ENCODE measurements around the gene SMYD2. TPM values are rescaled to one million over a fixed set of nuclear protein-coding genes. Genes with fewer than 3 reads are reported as not detected.

The SMYD2 gene
- polyA plus RNA-seq, 5 donors = 61.1 to 82.7 (median 68.8) TPM

DNA sequence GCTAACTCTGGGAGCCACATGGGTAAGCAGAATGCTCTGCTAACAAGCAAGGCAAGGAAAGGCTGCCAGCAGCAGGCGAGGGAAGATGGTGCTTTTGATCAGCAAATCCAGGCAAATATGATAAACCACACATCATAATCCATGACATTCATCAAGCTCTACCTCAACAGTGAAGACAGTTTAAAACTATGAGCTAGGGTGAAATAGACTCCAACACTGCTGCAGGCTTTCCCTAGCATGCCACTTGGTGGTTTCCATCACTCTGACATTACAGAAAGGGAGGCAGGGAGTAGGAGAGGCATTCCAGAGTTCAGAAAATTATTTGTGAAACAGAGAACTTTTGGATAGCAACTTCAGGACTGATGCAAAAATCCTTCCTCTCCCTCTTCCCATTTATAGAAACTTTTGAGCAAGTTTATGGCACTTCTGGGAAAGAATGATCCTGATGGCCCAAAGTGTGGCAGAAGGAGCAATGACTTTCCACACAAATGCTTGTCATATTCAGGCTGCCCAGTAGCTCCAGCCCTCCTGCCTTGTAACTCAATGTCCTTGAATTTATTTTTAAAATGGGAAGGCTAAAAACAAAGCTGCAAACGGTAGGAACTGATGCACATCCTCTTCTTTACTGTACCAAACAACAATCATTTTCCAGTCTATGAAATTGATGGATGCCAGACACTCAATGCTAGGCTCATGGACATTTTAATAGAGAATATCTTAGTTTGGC lies 70.8 kb downstream of the SMYD2 start:
- no peak for DNase-seq

DNA sequence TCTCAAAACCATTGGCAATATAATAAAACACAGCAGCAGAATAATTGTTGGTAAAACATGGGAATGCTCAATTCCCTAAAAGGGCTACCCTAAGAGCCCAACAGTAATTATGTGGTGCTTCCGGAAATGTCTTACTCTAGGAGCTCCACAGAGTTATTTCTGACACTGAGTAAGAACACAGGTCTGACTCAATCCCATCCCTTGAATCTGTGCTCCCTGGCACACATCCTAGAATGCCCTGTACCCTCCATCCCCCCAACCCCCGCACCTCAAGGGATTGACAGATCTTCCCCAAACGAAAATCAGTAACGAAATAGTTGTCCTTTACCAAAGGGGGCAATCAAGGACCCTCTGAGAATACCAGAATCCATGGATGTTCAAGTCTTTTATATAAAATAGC lies 71.9 kb downstream of the SMYD2 start:
- DNase-seq = no peak

DNA sequence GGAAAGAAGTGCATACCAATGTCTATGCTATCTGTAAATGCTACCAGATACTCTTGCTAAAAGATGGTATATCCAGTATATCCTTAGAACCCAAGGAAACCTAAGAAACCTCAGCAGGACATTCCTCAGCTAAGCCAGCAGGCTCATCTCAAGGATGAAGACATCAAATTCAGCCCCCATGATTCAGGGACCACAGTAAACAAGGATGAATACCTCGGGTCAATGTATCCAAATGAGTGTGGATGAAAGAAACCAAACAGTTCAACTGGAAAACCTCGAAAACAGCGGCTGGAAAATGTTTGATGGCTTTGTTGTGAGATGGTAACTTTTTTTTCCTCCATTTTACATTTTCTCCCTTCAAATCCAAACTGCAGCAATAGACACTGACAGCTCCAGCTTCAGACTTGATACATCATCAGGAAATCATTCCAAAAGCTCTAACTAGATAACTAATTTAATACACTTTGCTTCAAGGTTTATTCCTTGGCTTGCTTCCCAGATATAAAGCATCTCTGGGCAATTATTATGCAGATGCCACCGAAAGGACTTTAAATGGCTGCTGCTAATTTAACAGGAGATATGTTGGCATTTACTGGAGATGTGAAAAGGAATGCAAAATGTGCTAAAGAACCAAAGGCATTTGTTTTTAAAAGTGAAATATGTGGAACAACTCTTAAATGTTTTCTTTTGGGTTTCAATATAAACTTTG lies 73.6 kb downstream of the SMYD2 start:
- no peak for DNase-seq

GRCh38 chr1:214360116-214360515 lies 79.2 kb downstream of the SMYD2 start:
- no peak for DNase-seq

DNA sequence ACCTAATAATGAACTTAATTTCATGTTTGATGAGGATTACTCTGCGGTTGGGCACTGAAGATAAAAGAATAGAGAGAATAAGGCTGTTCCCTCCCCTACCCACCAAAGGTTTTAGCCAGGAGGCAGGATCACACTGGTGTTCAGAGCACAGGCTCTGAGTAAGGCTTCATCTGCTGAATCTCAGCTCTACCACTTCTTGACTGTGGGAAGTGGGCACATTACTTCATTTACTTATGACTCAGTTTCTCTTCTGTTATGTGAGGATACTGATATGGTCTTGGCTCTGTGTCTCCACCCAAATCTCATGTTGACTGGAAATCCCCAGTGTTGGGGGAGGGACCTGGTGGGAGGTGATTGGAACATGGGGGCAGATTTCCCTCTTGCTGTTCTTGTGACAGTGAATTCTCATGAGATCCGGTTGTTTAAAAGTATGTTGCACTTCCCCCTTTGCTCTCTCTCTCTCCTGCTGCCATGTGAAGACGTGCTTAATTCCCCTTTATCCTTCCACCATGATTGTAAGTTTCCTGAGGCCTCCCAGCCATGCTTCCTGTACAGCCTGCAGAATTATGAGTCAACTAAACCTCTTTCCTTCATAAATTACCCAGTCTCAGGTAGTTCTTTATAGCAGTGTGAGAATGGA lies 79.7 kb downstream of the SMYD2 start:
- no peak for DNase-seq

DNA sequence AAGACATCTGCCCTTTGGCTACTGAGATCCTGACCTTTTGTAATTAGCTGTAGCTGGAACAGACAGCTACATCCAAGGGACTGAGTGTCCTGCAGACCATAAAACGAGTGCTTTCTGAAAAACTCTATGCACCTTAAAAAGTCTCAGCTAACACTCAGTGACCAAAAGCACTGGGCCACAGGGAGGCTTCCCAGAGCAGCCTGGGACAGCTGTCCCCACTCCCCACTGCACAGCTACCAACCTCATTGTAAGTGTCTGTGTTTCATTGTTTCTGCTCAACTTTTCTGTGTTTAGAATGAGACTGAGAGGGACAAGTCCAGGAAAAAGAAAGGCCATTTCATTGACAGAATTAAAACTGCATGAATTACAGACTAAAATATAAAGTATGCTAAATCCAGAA lies 80.7 kb downstream of the SMYD2 start:
- DNase-seq = no peak

DNA sequence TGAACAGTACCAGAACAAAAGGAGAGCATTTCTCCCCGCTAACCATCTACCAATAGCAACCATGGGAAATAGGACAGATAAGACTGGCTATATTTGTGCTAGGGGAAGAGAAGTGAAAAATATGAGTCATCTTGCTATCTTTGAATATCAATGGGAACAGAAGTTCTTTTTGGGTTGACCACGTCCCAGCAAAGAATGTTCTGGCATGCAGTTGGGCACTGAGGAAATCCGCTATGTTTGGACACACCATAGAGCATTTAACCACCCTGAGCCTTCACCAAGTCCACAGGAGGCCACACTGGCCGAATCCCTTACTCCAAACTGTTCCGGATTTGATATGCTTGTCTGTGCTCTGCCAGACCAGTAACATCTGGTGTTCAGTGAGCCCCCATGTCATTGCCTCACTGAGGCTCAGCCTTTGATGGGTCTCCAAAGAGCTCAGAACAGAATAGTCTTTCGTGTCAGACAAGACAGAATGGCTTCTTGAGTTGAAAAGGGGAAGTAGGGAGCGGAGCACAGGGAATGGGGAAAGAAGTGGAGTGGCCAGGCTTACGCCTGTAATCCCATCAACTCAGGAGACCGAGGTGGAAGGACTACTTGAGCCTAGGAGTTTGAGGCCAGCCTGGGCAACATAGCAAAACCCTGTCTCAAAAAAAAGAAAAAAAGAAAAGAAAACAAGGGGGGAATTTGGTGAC lies 81.4 kb downstream of the SMYD2 start:
- no peak for DNase-seq

GRCh38 chr1:214363386-214363785 lies 82.4 kb downstream of the SMYD2 start:
- no peak for DNase-seq

GRCh38 chr1:214364386-214364785 lies 83.4 kb downstream of the SMYD2 start:
- DNase-seq = no peak

DNA sequence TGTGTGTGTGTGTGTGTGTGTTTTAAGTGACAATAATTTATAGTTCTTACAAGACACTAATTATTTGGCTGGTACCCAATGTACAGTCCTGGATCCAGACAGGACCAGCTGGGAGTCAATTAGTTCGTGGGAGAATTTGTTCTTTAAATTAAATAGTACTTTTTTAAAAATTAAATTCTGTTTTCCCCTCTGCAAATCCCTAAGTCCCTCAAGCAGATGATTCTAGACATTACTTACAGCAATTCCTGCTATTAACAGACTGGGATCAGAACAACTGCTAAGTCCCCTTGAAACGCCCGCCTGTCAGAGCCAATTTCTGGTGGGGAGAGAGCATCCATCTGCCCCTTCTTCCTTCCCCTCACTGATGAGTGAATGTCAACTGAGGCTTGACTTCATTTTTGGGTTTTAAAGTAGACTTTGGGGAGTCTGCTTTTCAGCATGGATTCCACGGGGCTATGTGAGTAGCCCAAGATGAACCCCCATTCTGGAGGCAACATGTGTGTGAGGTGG lies 83.9 kb downstream of the SMYD2 start:
- DNase-seq = no peak

GRCh38 chr1:214367841-214368240 lies 86.9 kb downstream of the SMYD2 start:
- no peak for DNase-seq

DNA sequence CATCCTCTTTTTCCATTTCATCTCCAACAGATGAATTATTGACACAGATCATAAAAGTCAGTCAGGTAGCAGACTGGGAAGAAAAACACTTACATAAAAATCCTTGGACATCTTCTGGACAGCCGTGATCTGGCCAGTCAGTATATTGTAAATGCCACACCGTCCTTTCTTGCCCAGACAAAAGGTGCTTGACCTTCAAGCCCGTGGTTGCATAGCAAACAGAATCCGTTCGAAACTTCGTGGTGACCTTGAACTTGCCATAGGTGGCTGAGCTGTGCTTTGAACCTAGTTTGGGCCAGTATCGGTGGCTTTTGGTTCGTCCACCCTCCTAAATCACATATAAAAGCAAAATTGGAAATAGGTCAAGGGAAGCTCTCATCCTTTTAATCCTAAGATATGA lies 88.4 kb downstream of the SMYD2 start:
- DNase-seq = no peak

GRCh38 chr1:214370615-214371014 lies 89.7 kb downstream of the SMYD2 start:
- DNase-seq = no peak

- no peak for DNase-seq
Measured at GRCh38 chr1:214372092-214372491, 91.1 kb downstream of the SMYD2 start.

- DNase-seq = no peak
Measured at GRCh38 chr1:214377485-214377884, 96.5 kb downstream of the SMYD2 start.

- DNase-seq = no peak
Measured at GRCh38 chr1:214377886-214378285, 96.9 kb downstream of the SMYD2 start.

DNA sequence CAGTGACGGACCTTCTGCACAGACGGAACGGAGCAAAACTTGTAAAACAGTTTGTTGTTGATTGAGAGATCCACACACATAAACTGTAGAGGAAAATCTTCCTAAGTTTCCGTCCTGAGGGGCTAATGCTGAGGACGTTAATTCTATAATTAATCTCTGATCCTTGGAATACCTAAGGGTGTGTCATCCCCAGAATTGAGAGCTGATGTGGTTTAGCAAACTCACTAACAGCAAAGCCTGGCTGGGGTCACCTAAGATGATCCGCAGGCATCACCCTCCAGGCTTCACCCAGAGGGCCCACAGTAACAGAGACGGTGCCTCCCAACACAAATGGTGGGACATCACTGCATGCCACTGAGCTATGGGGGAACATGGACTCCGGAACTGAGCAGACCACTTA lies 97.5 kb downstream of the SMYD2 start:
- DNase-seq = no peak

DNA sequence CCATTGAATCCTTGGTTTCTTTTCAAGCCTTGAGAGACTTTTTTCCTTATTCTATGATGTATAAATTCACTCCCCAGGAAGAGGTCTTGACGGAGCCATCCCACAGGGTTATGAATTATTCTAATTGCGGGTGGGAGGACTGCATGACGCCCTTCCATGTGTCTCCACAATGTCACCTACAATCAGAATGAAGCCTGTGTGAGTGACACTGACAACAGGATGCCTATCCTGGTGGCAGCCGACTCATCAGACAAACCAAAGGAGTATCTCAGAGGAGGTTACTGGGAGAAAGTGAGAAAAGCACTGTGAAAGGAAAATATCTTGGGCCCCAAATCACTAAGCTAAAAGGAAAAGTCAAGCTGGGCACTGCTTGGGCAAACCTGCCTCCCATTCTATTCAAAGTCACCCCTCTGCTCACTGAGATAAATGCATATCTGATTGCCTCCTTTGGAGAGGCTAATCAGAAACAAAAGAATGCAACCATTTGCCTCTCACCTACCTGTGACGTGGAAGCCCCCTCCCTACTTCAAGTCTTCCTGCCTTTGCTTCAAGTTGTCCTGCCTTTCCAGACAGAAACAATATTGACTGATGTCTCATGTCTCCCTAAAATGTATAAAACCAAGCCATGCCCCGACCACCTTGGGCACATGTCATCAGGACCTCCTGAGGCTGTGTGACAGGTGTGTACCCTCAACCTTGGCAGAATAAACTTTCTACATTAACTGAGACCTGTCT lies 98.4 kb downstream of the SMYD2 start:
- DNase-seq = no peak

GRCh38 chr1:214380396-214380795 lies 99.4 kb downstream of the SMYD2 start:
- DNase-seq = no peak

DNA sequence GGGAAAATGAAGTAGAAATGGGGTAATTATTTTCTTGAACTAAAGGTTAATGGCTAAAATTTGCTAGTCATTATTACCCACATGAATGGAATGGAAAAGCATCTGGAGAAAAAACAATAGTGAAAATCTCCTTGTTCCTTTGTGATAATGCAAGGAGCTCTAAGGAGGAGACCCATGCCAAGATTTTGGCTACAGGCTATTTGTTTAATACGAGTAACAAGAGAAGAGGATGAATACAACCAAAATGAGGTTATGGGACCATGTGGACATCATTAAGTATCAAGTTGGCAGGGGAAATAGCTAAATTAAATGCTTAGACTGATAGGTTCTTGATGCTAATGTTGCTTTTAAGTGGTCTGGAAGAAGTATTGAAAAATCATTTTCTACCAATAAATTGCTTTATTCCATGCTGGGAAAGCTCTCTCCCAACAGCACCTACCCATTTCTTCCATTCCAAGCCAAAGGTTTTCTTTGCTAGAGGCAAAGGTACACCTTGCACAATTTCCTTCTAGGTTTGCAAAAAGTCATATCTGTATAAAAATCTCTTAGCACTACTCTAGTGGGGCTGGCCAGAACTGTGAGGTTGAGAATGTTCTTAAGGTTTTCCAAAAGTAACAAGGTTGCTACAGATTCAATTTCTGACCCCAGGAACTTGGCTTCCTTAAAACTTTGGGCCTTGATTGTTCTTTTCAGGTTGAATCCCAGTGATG lies 100.2 kb downstream of the SMYD2 start:
- no peak for DNase-seq

Measured in right lung (tissue), 5 donors.